ENCODE measurements around the gene FKBP5.
"Not testable (repeated sequence)": the region's sequence is repeated elsewhere in the genome, so short reads cannot be mapped to it uniquely, and the experiment has no call there.

FKBP5 gene

GRCh38 chr6:35599761-35600658, 88.7 kb downstream of the FKBP5 start:
- Histone ChIP-seq H3K36me3 (replicated peaks) (peaks cover 1% of the 10 kb centered on the region), H3K4me3 (ENCODE audit: low read depth, low read length) (no peak overlapping the region), H3K27ac (peak overlapping the region; percentile 86), H3K27me3 (replicated peaks) (no peaks in the 10 kb centered on the region)
- in situ Hi-C loops (cut with HindIII; ENCODE audit: low pct_ligation_motif_present, low sequenced_read_pairs), result no loop called here
- no peak for TF ChIP-seq CTCF (IDR thresholded peaks at IDR 0.05; ENCODE audit: low read depth, low read length, missing control alignments)
- no peak for DNase-seq

- H3K36me3 ChIP-seq (replicated peaks); in situ Hi-C loops (cut with HindIII; ENCODE audit: low pct_ligation_motif_present, low sequenced_read_pairs); H3K4me3 ChIP-seq (ENCODE audit: low read depth, low read length); H3K27ac ChIP-seq; DNase-seq; H3K27me3 ChIP-seq (replicated peaks): not testable (repeated sequence)
Observed at GRCh38 chr6:35598621-35599020, 90.1 kb downstream of the FKBP5 start.

- TF ChIP-seq CTCF (IDR thresholded peaks at IDR 0.05; ENCODE audit: low read depth, low read length, missing control alignments), result no peak
- no peak overlapping the region for H3K4me3 ChIP-seq (ENCODE audit: low read depth, low read length)
- no peaks in the 10 kb centered on the region for H3K27me3 ChIP-seq (replicated peaks)
- peaks cover 5% of the 10 kb centered on the region for H3K36me3 ChIP-seq (replicated peaks)
- peak; percentile 75 for DNase-seq
- H3K27ac ChIP-seq, result peak overlapping the region; percentile 64
- in situ Hi-C loops (cut with HindIII; ENCODE audit: low pct_ligation_motif_present, low sequenced_read_pairs), result no loop called here
Observed at GRCh38 chr6:35596448-35597442, 92.0 kb downstream of the FKBP5 start.

- no peak for DNase-seq
- in situ Hi-C loops (cut with HindIII; ENCODE audit: low pct_ligation_motif_present, low sequenced_read_pairs), result no loop called here
- Histone ChIP-seq H3K36me3 (replicated peaks) (peaks cover 13% of the 10 kb centered on the region), H3K4me3 (ENCODE audit: low read depth, low read length) (no peak overlapping the region), H3K27ac (no peak overlapping the region), H3K27me3 (replicated peaks) (no peaks in the 10 kb centered on the region)
- no peak for TF ChIP-seq CTCF (IDR thresholded peaks at IDR 0.05; ENCODE audit: low read depth, low read length, missing control alignments)
Observed at GRCh38 chr6:35594503-35595186, 94.1 kb downstream of the FKBP5 start.

- H3K27me3 ChIP-seq (replicated peaks), result no peaks in the 10 kb centered on the region
- TF ChIP-seq CTCF (IDR thresholded peaks at IDR 0.05; ENCODE audit: low read depth, low read length, missing control alignments), result no peak
- in situ Hi-C loops (cut with HindIII; ENCODE audit: low pct_ligation_motif_present, low sequenced_read_pairs), result no loop called here
- no peak for DNase-seq
- H3K36me3 ChIP-seq (replicated peaks), result peaks cover 18% of the 10 kb centered on the region
- H3K4me3 ChIP-seq (ENCODE audit: low read depth, low read length), result no peak overlapping the region
- no peak overlapping the region for H3K27ac ChIP-seq
Observed at GRCh38 chr6:35592178-35592577, 96.5 kb downstream of the FKBP5 start.
